ENCODE data around the gene KRTAP9-6.
"Not testable (repeated sequence)": the region's sequence is repeated elsewhere in the genome, so short reads cannot be mapped to it uniquely, and the experiment has no call there.

KRTAP9-6 gene

DNA sequence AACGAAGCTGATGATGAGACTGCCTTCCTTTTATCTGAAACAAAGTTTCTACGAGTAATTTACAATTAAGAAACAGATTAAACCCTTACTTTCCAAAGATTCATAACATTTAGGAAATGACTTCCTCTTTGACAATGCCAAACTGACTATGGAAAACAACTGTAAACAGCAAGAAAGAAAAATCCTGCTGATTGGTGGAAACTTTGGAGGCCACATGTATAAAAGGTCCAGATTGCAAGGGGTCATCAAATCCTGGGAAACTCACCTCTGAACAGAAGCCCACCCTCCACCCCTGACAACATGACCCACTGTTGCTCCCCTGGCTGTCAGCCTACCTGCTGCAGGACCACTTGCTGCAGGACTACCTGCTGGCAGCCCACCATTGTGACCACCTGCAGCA is at the start of gene KRTAP9-6:
Gene KRTAP9-6, plus strand, starts transcription at position 301 of the 400 bp plus-strand sequence. Its CDS starts 0 bp downstream, at position 301.
- no peak for DNase-seq

GRCh38 chr17:41215681-41216080 is 49.5 kb upstream of the KRTAP9-6 start:
- no peak for DNase-seq

- no peak for DNase-seq
These were observed 41.4 kb upstream of the KRTAP9-6 start for GRCh38 chr17:41223821-41224220.

DNA sequence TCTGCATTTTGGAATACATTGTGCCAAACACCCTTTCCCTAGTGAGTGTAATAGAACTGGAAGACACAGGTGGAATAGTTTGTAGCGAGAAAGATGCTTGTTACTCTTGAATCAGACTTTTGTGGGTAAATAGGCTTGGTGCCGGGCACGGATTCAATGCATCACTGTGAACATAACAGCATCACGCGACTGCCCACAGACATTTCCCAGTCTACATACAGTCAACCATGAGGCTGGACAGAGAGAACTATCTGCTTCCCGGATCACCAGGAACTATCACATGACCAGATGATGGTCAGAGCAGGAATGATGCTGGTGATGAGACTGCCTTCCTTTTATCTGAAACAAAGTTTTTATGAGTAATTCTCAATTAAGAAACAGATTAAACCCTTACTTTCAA is 39.1 kb upstream of the KRTAP9-6 start:
- no peak for DNase-seq

DNA sequence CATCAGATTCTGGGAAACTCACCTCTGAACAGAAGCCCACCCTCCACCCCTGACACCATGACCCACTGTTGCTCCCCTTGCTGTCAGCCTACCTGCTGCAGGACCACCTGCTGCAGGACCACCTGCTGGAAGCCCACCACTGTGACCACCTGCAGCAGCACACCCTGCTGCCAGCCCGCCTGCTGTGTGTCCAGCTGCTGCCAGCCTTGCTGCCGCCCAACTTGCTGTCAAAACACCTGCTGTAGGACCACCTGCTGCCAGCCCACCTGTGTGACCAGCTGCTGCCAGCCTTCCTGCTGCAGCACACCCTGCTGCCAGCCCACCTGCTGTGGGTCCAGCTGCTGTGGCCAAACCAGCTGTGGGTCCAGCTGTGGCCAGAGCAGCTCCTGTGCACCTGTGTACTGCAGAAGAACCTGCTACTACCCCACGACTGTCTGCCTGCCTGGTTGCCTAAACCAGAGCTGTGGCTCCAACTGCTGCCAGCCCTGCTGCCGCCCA is 38.5 kb upstream of the KRTAP9-6 start, which contains the start of gene KRTAP9-2:
Gene KRTAP9-2, plus strand, starts transcription at position 51 of the 498 bp plus-strand sequence. Its CDS starts 7 bp downstream, at position 58.
- not testable (repeated sequence) for DNase-seq

GRCh38 chr17:41230094-41230493 is 35.1 kb upstream of the KRTAP9-6 start:
- DNase-seq = no peak

- DNase-seq = no peak
These were observed 33.4 kb upstream of the KRTAP9-6 start for GRCh38 chr17:41231731-41232130.

DNA sequence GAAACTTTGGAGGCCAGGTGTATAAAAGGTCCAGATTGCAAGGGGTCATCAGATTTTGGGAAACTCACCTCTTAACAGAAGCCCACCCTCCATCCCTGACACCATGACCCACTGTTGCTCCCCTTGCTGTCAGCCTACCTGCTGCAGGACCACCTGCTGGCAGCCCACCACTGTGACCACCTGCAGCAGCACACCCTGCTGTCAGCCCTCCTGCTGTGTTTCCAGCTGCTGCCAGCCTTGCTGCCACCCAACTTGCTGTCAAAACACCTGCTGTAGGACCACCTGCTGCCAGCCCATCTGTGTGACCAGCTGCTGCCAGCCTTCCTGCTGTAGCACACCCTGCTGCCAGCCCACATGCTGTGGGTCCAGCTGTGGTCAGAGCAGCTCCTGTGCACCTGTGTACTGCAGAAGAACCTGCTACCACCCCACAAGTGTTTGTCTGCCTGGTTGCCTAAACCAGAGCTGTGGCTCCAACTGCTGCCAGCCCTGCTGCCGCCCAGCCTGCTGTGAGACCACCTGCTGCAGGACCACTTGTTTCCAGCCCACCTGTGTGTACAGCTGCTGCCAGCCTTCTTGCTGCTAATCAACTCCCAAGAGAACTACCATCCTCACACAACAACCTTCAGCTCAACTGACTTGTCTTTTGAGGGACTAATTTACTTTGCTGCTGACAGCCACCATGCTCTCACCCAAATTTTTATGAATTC is 32.6 kb upstream of the KRTAP9-6 start, which contains the start of gene KRTAP9-3:
Gene KRTAP9-3, plus strand, starts transcription at position 51 of the 707 bp plus-strand sequence. Its CDS starts 53 bp downstream, at position 104.
- DNase-seq = peak in 1 of 3 experiments; percentile 18

DNA sequence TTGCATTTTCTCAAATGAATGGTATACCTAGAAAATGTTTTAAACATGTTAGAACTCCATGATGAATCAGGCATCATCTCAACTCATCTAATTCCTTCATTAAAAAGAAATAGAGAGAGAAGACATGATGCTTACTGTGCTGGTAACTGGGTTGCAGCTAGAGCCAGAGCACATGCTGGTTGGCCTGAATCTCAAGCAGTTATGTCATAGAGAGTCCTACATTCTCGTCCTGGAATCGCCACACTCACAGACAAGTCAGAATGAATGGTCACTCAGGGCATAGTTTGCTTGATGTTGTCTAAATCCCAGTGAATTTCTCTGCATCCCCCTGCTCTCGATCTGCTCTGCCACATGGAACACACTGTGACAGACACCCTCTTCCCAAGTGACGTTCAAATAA is 28.1 kb upstream of the KRTAP9-6 start:
- not testable (repeated sequence) for DNase-seq

DNA sequence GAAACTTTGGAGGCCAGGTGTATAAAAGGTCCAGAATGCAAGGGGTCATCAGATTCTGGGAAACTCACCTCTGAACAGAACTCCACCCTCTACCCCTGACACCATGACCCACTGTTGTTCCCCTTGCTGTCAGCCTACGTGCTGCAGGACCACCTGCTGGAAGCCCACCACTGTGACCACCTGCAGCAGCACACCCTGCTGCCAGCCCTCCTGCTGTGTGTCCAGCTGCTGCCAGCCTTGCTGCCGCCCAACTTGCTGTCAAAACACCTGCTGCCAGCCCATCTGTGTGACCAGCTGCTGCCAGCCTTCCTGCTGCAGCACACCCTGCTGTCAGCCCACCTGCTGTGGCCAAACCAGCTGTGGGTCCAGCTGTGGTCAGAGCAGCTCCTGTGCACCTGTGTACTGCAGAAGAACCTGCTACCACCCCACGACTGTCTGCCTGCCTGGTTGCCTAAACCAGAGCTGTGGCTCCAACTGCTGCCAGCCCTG is 27.2 kb upstream of the KRTAP9-6 start, which contains the start of gene KRTAP9-8:
Gene KRTAP9-8, plus strand, starts transcription at position 51 of the 489 bp plus-strand sequence. Its CDS starts 53 bp downstream, at position 104.
- DNase-seq = not testable (repeated sequence)

DNA sequence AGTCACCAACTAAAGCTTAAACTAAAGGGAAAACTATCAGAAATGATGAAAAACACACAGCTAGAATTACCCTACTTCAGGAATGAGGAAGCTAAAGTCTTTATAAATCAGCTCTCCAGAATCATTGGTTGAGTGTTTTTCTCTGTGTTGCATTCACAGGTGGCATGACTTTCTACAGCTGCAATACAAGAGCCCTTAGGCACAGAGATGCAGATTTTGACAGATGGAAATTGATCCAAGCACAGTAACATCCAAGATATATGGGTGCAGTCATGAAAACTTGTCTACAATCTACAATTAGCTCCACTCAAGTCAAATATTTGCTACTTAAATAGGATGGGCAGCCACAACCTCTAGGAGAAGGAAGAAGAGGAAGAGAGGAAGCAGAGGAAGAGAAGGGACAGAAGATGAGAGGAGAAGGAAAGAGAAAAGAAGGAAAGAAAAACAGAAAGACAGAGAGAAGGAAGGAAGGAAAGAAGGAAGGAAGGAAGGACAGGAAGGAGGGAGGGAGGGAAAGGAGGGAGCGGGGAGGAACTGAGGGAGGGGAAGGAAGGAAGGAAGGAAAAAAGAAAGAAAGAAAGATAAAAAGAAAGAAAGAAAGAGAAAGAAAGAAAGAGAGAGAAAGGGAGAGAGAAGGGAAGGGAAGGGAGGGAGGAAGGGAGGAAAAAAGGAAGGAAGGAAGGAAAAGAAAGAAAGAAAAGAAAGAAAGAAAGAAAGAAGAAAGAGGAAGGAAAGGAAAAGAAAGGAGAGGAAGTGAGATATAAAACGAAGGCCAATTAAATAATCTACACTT is 18.0 kb upstream of the KRTAP9-6 start:
- not testable (repeated sequence) for DNase-seq

- DNase-seq = not testable (repeated sequence)
These were observed 15.4 kb upstream of the KRTAP9-6 start, which contains the start of gene KRTAP9-4 for GRCh38 chr17:41249637-41250240. TSS of gene KRTAP9-4 (plus strand) at chr17:41249687. CDS start at chr17:41249721, 34 bp downstream.

GRCh38 chr17:41251261-41251660 is 13.9 kb upstream of the KRTAP9-6 start:
- no peak for DNase-seq

DNA sequence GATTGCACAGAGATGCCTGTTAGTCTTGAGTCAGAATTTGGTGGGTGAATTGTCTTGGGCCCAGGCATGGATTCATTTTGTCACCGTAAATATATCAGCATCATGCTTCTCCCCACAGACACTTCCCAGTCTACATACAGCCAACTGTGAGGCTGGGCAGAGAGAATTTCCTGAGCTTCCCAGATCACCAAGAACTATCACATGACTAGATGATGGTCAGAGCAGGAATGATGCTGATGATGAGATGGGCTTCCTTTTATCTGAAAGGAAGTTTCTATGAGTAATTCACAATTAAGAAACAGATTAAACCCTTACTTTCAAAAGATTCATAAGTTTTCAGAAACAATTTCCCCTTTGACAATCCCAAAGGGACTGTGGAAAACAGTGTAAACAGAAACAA is 10.3 kb upstream of the KRTAP9-6 start:
- no peak for DNase-seq

DNA sequence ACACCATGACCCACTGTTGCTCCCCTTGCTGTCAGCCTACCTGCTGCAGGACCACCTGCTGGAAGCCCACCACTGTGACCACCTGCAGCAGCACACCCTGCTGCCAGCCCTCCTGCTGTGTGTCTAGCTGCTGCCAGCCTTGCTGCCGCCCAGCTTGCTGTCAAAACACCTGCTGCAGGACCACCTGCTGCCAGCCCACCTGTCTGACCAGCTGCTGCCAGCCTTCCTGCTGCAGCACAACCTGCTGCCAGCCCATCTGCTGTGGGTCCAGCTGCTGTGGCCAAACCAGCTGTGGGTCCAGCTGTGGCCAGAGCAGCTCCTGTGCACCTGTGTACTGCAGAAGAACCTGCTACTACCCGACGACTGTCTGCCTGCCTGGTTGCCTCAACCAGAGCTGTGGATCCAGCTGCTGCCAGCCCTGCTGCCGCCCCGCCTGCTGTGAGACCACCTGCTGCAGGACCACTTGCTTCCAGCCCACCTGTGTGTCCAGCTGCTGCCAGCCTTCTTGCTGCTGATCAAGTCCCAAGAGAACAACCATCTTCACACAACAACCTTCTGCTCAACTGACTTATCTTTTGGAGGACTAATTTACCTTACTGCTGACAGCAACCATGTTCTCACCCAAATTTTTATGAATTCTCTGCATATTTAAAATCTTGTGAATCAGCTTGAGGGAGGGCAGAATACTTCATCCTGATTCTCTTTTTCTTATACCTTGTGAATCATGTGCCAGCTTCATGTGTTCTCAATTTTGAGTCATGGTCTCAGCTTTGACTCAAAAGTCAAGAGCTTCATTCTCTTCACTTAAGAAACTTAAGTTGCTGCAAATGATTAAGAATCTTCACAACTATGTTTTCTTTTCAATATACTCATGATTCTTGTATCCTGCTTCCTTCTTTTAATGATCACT is 9.5 kb upstream of the KRTAP9-6 start, which contains the start of gene KRTAP9-9:
Gene KRTAP9-9, plus strand, starts transcription at position 4 of the 910 bp plus-strand sequence.
- not testable (repeated sequence) for DNase-seq

DNA sequence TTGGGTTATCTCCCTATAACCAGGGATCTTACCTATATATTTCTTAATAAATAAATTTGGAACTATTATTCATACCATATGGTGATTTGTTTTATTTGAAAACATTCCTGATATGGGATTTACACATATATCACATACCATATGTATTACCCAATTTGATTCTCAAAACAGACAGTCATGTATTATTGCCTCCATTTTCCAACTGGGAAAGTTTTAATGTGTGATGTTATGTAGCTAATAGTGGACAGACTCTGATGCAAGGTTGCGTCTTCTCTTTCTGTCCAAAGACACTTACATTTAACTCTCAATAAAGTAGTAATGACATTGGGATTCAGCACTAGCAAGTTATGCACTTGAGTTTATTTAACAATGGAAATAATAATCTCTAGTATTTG is 8.9 kb upstream of the KRTAP9-6 start:
- DNase-seq = no peak

- no peak for DNase-seq
These were observed 6.8 kb upstream of the KRTAP9-6 start for GRCh38 chr17:41258406-41258805.

DNA sequence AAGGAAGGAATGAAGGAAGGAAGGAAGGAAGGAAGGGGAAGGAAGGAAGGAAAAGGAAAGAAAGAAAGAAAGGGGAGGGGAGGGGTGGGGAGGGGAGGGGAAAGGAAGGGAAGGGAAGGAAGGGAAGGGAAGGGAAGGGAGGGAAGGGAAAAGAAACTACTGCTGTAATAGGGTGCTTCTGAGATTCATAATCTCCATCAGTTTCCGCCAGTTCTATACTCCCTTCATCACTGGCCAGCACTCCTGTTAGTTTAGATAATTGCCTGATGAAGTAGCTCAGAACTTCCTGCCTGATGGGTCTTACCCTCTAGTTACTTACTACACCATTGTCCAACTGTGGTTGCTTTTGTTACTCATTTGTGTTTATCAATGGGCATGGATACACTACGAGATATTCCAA is 2.0 kb upstream of the KRTAP9-6 start:
- DNase-seq = no peak

GRCh38 chr17:41264599-41264998 is 579 bp upstream of the KRTAP9-6 start:
- no peak for DNase-seq

GRCh38 chr17:41267711-41268110 is 2.5 kb downstream of the KRTAP9-6 start:
- no peak for DNase-seq

DNA sequence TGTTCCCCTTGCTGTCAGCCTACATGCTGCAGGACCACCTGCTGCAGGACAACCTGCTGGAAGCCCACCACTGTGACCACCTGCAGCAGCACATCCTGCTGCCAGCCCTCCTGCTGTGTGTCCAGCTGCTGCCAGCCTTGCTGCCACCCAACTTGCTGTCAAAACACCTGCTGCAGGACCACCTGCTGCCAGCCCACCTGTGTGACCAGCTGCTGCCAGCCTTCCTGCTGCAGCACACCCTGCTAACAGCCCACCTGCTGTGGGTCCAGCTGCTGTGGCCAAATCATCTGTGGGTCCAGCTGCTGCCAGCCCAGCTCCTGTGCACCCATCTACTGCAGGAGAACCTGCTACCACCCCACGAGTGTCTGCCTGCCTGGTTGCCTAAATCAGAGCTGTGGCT is 6.1 kb downstream of the KRTAP9-6 start:
- DNase-seq = not testable (repeated sequence)

All from NCI-H1417 (cell line).